Measurements from ENCODE around the gene VN1R5.

The VN1R5 gene

GRCh38 chr1:247303216-247303615 lies 47.3 kb downstream of the VN1R5 start:
- DNase-seq = no peak

- DNase-seq = no peak
Observed at GRCh38 chr1:247304031-247304430, 48.2 kb downstream of the VN1R5 start.

Measured in CD4-positive, alpha-beta T cell treated with Interleukin-21 for 1 hour (primary cell).